LHCN-M2 (cell line): Measurements from ENCODE around the gene CDK19. TPM values are rescaled to one million over a fixed set of nuclear protein-coding genes. Genes with fewer than 3 reads are reported as not detected.

Experiments used
- DNase-seq: peaks from one replicate; pipeline ENCODE4 v3.0.0-alpha.2; 2012; ENCODE audit warnings: low read depth
- total RNA-seq: library from RNA; depleted of rRNA; stranded (reverse); fragments of >200 nt; gene quantifications from 2 replicates; pipeline ENCODE4 v1.2.3, GENCODE V29; 2014

CDK19 gene
- total RNA-seq, 1 experiment from 2014 or later, result 18.2 TPM

- no peak for DNase-seq
These were observed 153.9 kb downstream of the CDK19 start for GRCh38 chr6:110661414-110661813.

GRCh38 chr6:110660066-110660655 lies 155.1 kb downstream of the CDK19 start:
- DNase-seq, result no peak

- DNase-seq, result no peak
These were observed 156.5 kb downstream of the CDK19 start for GRCh38 chr6:110658631-110659211.

GRCh38 chr6:110656492-110656891 lies 158.8 kb downstream of the CDK19 start:
- no peak for DNase-seq

GRCh38 chr6:110655821-110656220 lies 159.4 kb downstream of the CDK19 start:
- no peak for DNase-seq

- peak; percentile 52 for DNase-seq
These were observed 161.0 kb downstream of the CDK19 start for GRCh38 chr6:110654096-110654820.

GRCh38 chr6:110653381-110653780 lies 161.9 kb downstream of the CDK19 start:
- peak; percentile 58 for DNase-seq

- peak; percentile 17 for DNase-seq
These were observed 162.7 kb downstream of the CDK19 start for GRCh38 chr6:110652520-110652919.

- DNase-seq, result no peak
These were observed 164.5 kb downstream of the CDK19 start for GRCh38 chr6:110650755-110651154.

- no peak for DNase-seq
These were observed 165.6 kb downstream of the CDK19 start for GRCh38 chr6:110649704-110650103.

- no peak for DNase-seq
These were observed 168.0 kb downstream of the CDK19 start for GRCh38 chr6:110646951-110647910.

- DNase-seq, result no peak
These were observed 168.9 kb downstream of the CDK19 start for GRCh38 chr6:110646419-110646698.

- no peak for DNase-seq
These were observed 169.4 kb downstream of the CDK19 start for GRCh38 chr6:110645685-110646418.

- no peak for DNase-seq
These were observed 172.1 kb downstream of the CDK19 start for GRCh38 chr6:110643175-110643574.

- no peak for DNase-seq
These were observed 172.6 kb downstream of the CDK19 start for GRCh38 chr6:110642711-110643110.

- DNase-seq, result no peak
These were observed 178.5 kb downstream of the CDK19 start for GRCh38 chr6:110636781-110637180.

- DNase-seq, result no peak
These were observed 180.2 kb downstream of the CDK19 start for GRCh38 chr6:110635096-110635495.

GRCh38 chr6:110633731-110634213 lies 181.5 kb downstream of the CDK19 start:
- no peak for DNase-seq

GRCh38 chr6:110629153-110629552 lies 186.1 kb downstream of the CDK19 start:
- no peak for DNase-seq

- DNase-seq, result peak; percentile 80
These were observed 186.9 kb downstream of the CDK19 start for GRCh38 chr6:110628330-110628729.

- no peak for DNase-seq
These were observed 188.8 kb downstream of the CDK19 start for GRCh38 chr6:110626442-110626841.
